NCI-H2171 treated with DMSO at 0.1 percent for 48 hours (cell line): ENCODE data around the gene EHBP1.
"Not testable (repeated sequence)": the region's sequence is repeated elsewhere in the genome, so short reads cannot be mapped to it uniquely, and the experiment has no call there.

Source experiments
- DNase-seq: peaks from one replicate; lab custom pipeline; 2025; lab: John Stamatoyannopoulos, UW

The EHBP1 gene

GRCh38 chr2:63019686-63020085 is 314.2 kb downstream of the EHBP1 start:
- not testable (repeated sequence) for DNase-seq

GRCh38 chr2:63023444-63023843 is 317.9 kb downstream of the EHBP1 start:
- DNase-seq: peak; percentile 36

GRCh38 chr2:63027220-63027619 is 321.7 kb downstream of the EHBP1 start:
- DNase-seq: no peak

- DNase-seq: no peak
Measured at GRCh38 chr2:63029058-63029457, 323.5 kb downstream of the EHBP1 start.

GRCh38 chr2:63034526-63034925 is 329.0 kb downstream of the EHBP1 start:
- DNase-seq: no peak

GRCh38 chr2:63035169-63035568 is 329.7 kb downstream of the EHBP1 start:
- DNase-seq: no peak

GRCh38 chr2:63035660-63036059 is 330.1 kb downstream of the EHBP1 start:
- no peak for DNase-seq

- DNase-seq: no peak
Measured at GRCh38 chr2:63038034-63038433, 332.5 kb downstream of the EHBP1 start.

GRCh38 chr2:63040586-63040985 is 335.1 kb downstream of the EHBP1 start:
- DNase-seq: no peak

- DNase-seq: no peak
Measured at GRCh38 chr2:63041592-63041991, 336.1 kb downstream of the EHBP1 start.

GRCh38 chr2:63044362-63045327 is 339.1 kb downstream of the EHBP1 start:
- DNase-seq: no peak

- DNase-seq: no peak
Measured at GRCh38 chr2:63046552-63046951, 341.0 kb downstream of the EHBP1 start.

GRCh38 chr2:63046961-63047320 is 341.4 kb downstream of the EHBP1 start:
- no peak for DNase-seq

GRCh38 chr2:63047321-63048279 is 342.1 kb downstream of the EHBP1 start:
- DNase-seq: no peak

GRCh38 chr2:63048367-63049171 is 343.1 kb downstream of the EHBP1 start:
- peak; percentile 39 for DNase-seq

GRCh38 chr2:63049211-63049969 is 343.9 kb downstream of the EHBP1 start:
- DNase-seq: no peak

- DNase-seq: peak; percentile 69
Measured at GRCh38 chr2:63049970-63050333, 344.4 kb downstream of the EHBP1 start.

GRCh38 chr2:63050334-63051041 is 345.0 kb downstream of the EHBP1 start, which contains the start of gene OTX1:
OTX1 (plus strand) TSS chr2:63050830; CDS start chr2:63052991, 2,161 bp downstream.
- DNase-seq: peak; percentile 81

- peak; percentile 34 for DNase-seq
Measured at GRCh38 chr2:63051042-63051794, 345.7 kb downstream of the EHBP1 start.
